IPS-20b (cell line): ENCODE measurements around the gene ADCK2.
"Not testable (repeated sequence)": the region's sequence is repeated elsewhere in the genome, so short reads cannot be mapped to it uniquely, and the experiment has no call there.

ENCODE experiments used
- H3K27ac ChIP-seq: one replicate; pipeline ENCODE4 v1.5.1; 2013; ENCODE audit warnings: low read length
- H3K27me3 ChIP-seq: 2 replicates; pipeline ENCODE4 v1.6.1; 2013; ENCODE audit warnings: mild to moderate bottlenecking, low read length, inconsistent platforms; ENCODE audit not compliant: insufficient read depth
- H3K36me3 ChIP-seq: 2 replicates; pipeline ENCODE4 v1.6.1; 2013; ENCODE audit warnings: low read depth, mild to moderate bottlenecking, inconsistent platforms, low read length, moderate library complexity; ENCODE audit not compliant: insufficient read depth
- H3K4me1 ChIP-seq: 2 replicates; pipeline ENCODE4 v1.6.1; 2013; ENCODE audit warnings: mild to moderate bottlenecking, control low read depth, inconsistent platforms, low read length, moderate library complexity; ENCODE audit not compliant: insufficient read depth
- H3K4me3 ChIP-seq: 2 replicates; pipeline ENCODE4 v1.5.1; 2013; ENCODE audit warnings: mild to moderate bottlenecking, low read length, inconsistent platforms
- H3K9ac ChIP-seq: 2 replicates; pipeline ENCODE4 v1.6.1; 2013; ENCODE audit warnings: low read depth, mild to moderate bottlenecking, inconsistent platforms, low read length, moderate library complexity
- H3K9me3 ChIP-seq: 2 replicates; pipeline ENCODE4 v1.6.1; 2013; ENCODE audit warnings: mild to moderate bottlenecking, low read depth, low read length, inconsistent platforms; ENCODE audit not compliant: insufficient read depth

Gene ADCK2

GRCh38 chr7:140672382-140673062 lies at the start of gene ADCK2:
Gene ADCK2 (plus strand): TSS chr7:140672945. CDS start chr7:140673331, 386 bp downstream.
- Histone ChIP-seq H3K9ac (peak within 1 kb of the TSS; percentile 61; the same call in 1 of the 2 replicates), H3K27me3 (peaks cover 24% of the 10 kb centered on the region), H3K27ac (no peak within 1 kb of the TSS), H3K4me1 (peaks cover 4% of the 10 kb centered on the region; the same call in 1 of the 2 replicates), H3K9me3 (no peaks in the 10 kb centered on the region), H3K4me3 (peak within 1 kb of the TSS; percentile 79), H3K36me3 (no peaks in the 10 kb centered on the region)

- Histone ChIP-seq H3K27ac (no peak overlapping the region), H3K4me3 (no peak overlapping the region), H3K9ac (no peak overlapping the region), H3K27me3 (no peaks in the 10 kb centered on the region), H3K4me1 (peaks cover 11% of the 10 kb centered on the region), H3K36me3 (no peaks in the 10 kb centered on the region), H3K9me3 (no peaks in the 10 kb centered on the region)
These were observed 48.8 kb upstream of the ADCK2 start for GRCh38 chr7:140623980-140624379.

- Histone ChIP-seq H3K36me3 (no peaks in the 10 kb centered on the region), H3K27ac (no peak overlapping the region), H3K4me1 (peaks cover 11% of the 10 kb centered on the region), H3K27me3 (no peaks in the 10 kb centered on the region), H3K9me3 (no peaks in the 10 kb centered on the region), H3K9ac (no peak overlapping the region), H3K4me3 (no peak overlapping the region)
These were observed 48.2 kb upstream of the ADCK2 start for GRCh38 chr7:140624392-140625191.

- not testable (repeated sequence) for H3K4me3 ChIP-seq, H3K36me3 ChIP-seq, H3K9ac ChIP-seq, H3K27ac ChIP-seq, H3K9me3 ChIP-seq, H3K27me3 ChIP-seq
- peaks cover 11% of the 10 kb centered on the region for H3K4me1 ChIP-seq
These were observed 47.6 kb upstream of the ADCK2 start for GRCh38 chr7:140625192-140625558.

- H3K9ac ChIP-seq: no peak overlapping the region; the same call in 1 of the 2 replicates
- H3K9me3 ChIP-seq: no peaks in the 10 kb centered on the region
- no peak overlapping the region for H3K4me3 ChIP-seq
- peaks cover 11% of the 10 kb centered on the region for H3K4me1 ChIP-seq
- no peaks in the 10 kb centered on the region for H3K27me3 ChIP-seq
- no peaks in the 10 kb centered on the region for H3K36me3 ChIP-seq
- peak overlapping the region; percentile 9 for H3K27ac ChIP-seq
These were observed 46.6 kb upstream of the ADCK2 start for GRCh38 chr7:140625908-140626868.

- Histone ChIP-seq H3K4me1 (peaks cover 15% of the 10 kb centered on the region), H3K36me3 (no peaks in the 10 kb centered on the region), H3K27me3 (no peaks in the 10 kb centered on the region), H3K9ac (no peak overlapping the region), H3K9me3 (no peaks in the 10 kb centered on the region), H3K4me3 (no peak overlapping the region), H3K27ac (no peak overlapping the region)
These were observed 41.7 kb upstream of the ADCK2 start for GRCh38 chr7:140631021-140631420.

GRCh38 chr7:140631602-140632001 lies 41.1 kb upstream of the ADCK2 start:
- no peak overlapping the region for H3K9ac ChIP-seq
- no peak overlapping the region for H3K4me3 ChIP-seq
- no peaks in the 10 kb centered on the region for H3K27me3 ChIP-seq
- no peaks in the 10 kb centered on the region for H3K36me3 ChIP-seq
- H3K9me3 ChIP-seq: no peaks in the 10 kb centered on the region
- no peak overlapping the region for H3K27ac ChIP-seq
- peaks cover 15% of the 10 kb centered on the region for H3K4me1 ChIP-seq

- Histone ChIP-seq H3K27me3 (peaks cover 10% of the 10 kb centered on the region), H3K4me3 (peak overlapping the region; percentile 48; the same call in 1 of the 2 replicates), H3K27ac (no peak overlapping the region), H3K9me3 (no peaks in the 10 kb centered on the region), H3K4me1 (peaks cover 24% of the 10 kb centered on the region), H3K9ac (peak overlapping the region; percentile 40; the same call in 1 of the 2 replicates), H3K36me3 (no peaks in the 10 kb centered on the region)
These were observed 37.4 kb upstream of the ADCK2 start for GRCh38 chr7:140635345-140635744.

- peak overlapping the region; percentile 48; the same call in 1 of the 2 replicates for H3K4me3 ChIP-seq
- peak overlapping the region; percentile 40; the same call in 1 of the 2 replicates for H3K9ac ChIP-seq
- H3K9me3 ChIP-seq: no peaks in the 10 kb centered on the region
- no peaks in the 10 kb centered on the region for H3K36me3 ChIP-seq
- peak overlapping the region; percentile 16 for H3K27ac ChIP-seq
- peaks cover 24% of the 10 kb centered on the region for H3K4me1 ChIP-seq
- H3K27me3 ChIP-seq: peaks cover 11% of the 10 kb centered on the region
These were observed 36.9 kb upstream of the ADCK2 start for GRCh38 chr7:140635816-140636215.

- Histone ChIP-seq H3K27me3 (peaks cover 27% of the 10 kb centered on the region), H3K4me1 (peaks cover 24% of the 10 kb centered on the region), H3K4me3 (no peak overlapping the region), H3K36me3 (no peaks in the 10 kb centered on the region), H3K9me3 (no peaks in the 10 kb centered on the region), H3K9ac (no peak overlapping the region), H3K27ac (no peak overlapping the region)
These were observed 35.3 kb upstream of the ADCK2 start for GRCh38 chr7:140637400-140637799.

- Histone ChIP-seq H3K27me3 (peaks cover 31% of the 10 kb centered on the region), H3K4me3 (no peak overlapping the region), H3K9me3 (no peaks in the 10 kb centered on the region), H3K36me3 (no peaks in the 10 kb centered on the region), H3K4me1 (peaks cover 24% of the 10 kb centered on the region), H3K27ac (no peak overlapping the region), H3K9ac (no peak overlapping the region)
These were observed 34.5 kb upstream of the ADCK2 start for GRCh38 chr7:140638173-140638791.
